ENCODE results near the gene ADGRV1.

Gene ADGRV1

GRCh38 chr5:90529194-90529938 is 29.2 kb upstream of the ADGRV1 start, which contains the start of gene LYSMD3:
Gene LYSMD3, minus strand, starts transcription at chr5:90529584. Its CDS starts 4,295 bp downstream, at chr5:90525289.
- peak within 1 kb of the TSS; percentile 96 for H3K4me3 ChIP-seq (ENCODE audit: low read length)
- peak; percentile 98 for DNase-seq (ENCODE audit: low read depth)
- TF ChIP-seq CTCF (IDR thresholded peaks at IDR 0.05; ENCODE audit: insufficient read depth, low read depth, low read length, missing control alignments), result no peak

DNA sequence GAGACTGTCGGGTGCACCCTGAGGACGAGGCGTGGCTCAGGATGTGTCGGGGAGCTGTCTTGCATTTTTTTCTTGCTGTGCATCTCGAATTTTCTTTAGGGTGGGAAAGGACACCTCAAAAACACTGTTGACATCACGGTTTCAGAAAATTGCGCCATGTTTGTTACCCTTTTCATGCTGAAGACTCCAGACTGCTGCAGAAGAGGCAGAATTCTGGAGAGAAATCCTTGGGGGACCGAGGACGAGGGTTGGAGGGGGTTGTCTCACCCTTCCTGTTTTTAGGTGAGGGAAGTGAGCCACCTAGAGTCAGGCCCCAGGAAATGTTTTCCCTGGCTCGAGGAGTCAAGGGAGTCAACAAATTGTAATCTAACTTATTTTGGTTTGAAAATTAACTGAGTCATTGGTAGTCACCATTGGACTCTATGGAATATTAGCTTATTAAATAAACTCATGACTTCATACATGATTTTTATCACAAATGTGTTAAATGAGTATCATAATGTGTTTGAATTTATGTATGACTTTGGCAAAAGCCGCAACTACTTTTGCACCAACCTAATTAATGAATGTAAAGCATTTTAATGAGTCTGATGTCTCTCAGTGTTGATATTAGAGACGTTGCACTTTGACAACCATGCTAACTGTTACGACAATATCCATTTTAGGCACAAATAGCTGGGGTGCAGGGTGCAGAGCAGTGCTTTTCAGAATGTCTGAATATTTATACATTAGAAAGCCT is 28.5 kb upstream of the ADGRV1 start:
- H3K4me3 ChIP-seq (ENCODE audit: low read length), result peak overlapping the region; percentile 96
- peak; percentile 83 for DNase-seq (ENCODE audit: low read depth)
- TF ChIP-seq CTCF (IDR thresholded peaks at IDR 0.05; ENCODE audit: insufficient read depth, low read depth, low read length, missing control alignments), result peak; percentile 80

GRCh38 chr5:90530736-90531487 is 27.7 kb upstream of the ADGRV1 start:
- no peak for DNase-seq (ENCODE audit: low read depth)
- TF ChIP-seq CTCF (IDR thresholded peaks at IDR 0.05; ENCODE audit: insufficient read depth, low read depth, low read length, missing control alignments), result no peak
- no peak overlapping the region for H3K4me3 ChIP-seq (ENCODE audit: low read length)

GRCh38 chr5:90533794-90534193 is 24.8 kb upstream of the ADGRV1 start:
- no peak for TF ChIP-seq CTCF (IDR thresholded peaks at IDR 0.05; ENCODE audit: insufficient read depth, low read depth, low read length, missing control alignments)
- no peak overlapping the region for H3K4me3 ChIP-seq (ENCODE audit: low read length)
- no peak for DNase-seq (ENCODE audit: low read depth)

GRCh38 chr5:90534922-90535321 is 23.7 kb upstream of the ADGRV1 start:
- DNase-seq (ENCODE audit: low read depth), result no peak
- H3K4me3 ChIP-seq (ENCODE audit: low read length), result no peak overlapping the region
- no peak for TF ChIP-seq CTCF (IDR thresholded peaks at IDR 0.05; ENCODE audit: insufficient read depth, low read depth, low read length, missing control alignments)

GRCh38 chr5:90542827-90543519 is 15.6 kb upstream of the ADGRV1 start:
- H3K4me3 ChIP-seq (ENCODE audit: low read length), result no peak overlapping the region
- TF ChIP-seq CTCF (IDR thresholded peaks at IDR 0.05; ENCODE audit: insufficient read depth, low read depth, low read length, missing control alignments), result no peak
- no peak for DNase-seq (ENCODE audit: low read depth)

Measured in epithelial cell of esophagus (primary cell).